ENCODE results near the gene OSBPL9. TPM values are rescaled to one million over a fixed set of nuclear protein-coding genes. Genes with fewer than 3 reads are reported as not detected.

The OSBPL9 gene
- total and polyA plus RNA-seq, 9 of the 15 experiments (the other 6 are each of a cell fraction or from before 2014, with no cell fraction given), result 43.9 to 217 (median 170) TPM

DNA sequence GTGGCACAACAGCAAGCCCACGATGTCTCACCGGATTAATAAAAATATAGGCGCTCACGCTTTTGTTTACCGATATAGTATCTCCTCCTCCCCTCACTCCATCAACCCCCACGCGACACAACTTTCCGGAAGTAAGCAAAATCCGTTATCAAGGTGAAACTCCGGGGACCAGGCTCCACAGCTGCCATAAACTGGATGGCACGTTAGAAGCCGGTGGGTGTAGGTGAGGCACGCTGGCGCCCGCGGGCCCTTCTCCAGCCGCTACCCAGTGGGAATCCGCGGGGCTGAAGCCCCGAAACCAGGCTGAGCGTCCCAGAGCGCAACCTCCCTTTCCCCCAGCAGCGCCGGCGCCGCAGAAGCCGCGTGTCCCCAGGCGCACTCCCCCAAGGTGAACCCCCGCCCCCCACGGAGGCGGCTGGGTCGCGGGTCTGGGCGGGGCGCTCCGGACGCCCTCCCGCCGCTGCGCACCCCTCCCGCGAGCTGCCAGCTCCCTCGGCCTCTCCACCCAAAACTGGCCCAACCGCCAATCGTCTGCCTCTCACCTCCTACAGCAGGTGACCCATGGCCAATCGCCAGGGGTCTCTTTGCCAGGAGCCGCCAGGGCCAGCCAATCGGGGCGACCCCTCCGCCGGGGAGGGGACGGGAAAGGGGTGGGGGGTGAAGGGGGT is 112.4 kb downstream of the OSBPL9 start (continued):
- TF ChIP-seq, protein P1, sequence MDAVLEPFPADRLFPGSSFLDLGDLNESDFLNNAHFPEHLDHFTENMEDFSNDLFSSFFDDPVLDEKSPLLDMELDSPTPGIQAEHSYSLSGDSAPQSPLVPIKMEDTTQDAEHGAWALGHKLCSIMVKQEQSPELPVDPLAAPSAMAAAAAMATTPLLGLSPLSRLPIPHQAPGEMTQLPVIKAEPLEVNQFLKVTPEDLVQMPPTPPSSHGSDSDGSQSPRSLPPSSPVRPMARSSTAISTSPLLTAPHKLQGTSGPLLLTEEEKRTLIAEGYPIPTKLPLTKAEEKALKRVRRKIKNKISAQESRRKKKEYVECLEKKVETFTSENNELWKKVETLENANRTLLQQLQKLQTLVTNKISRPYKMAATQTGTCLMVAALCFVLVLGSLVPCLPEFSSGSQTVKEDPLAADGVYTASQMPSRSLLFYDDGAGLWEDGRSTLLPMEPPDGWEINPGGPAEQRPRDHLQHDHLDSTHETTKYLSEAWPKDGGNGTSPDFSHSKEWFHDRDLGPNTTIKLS (IDR thresholded peaks at IDR 0.05; ENCODE audit: borderline replicate concordance, low read depth), result peak; percentile 55; the same call in 1 of the 2 replicates
- TF ChIP-seq NFRKB (IDR thresholded peaks at IDR 0.05; ENCODE audit: low read depth), result no peak; the same call in none of the 2 replicates
- TF ChIP-seq ZNF143 (CRISPR knock-in tag; IDR thresholded peaks at IDR 0.05), result peak; percentile 30; the same call in 1 of the 2 replicates
- no peak for TF ChIP-seq KHSRP (IDR thresholded peaks at IDR 0.05)
- TF ChIP-seq NCOA2 (IDR thresholded peaks at IDR 0.05; ENCODE audit: partially characterized antibody in 2 of 2), result no peak
- no peak for TF ChIP-seq CBX8 (IDR thresholded peaks at IDR 0.05; ENCODE audit: borderline replicate concordance, extremely low read depth, low read depth, low read length, poor library complexity, severe bottlenecking)
- TF ChIP-seq, protein P2, sequence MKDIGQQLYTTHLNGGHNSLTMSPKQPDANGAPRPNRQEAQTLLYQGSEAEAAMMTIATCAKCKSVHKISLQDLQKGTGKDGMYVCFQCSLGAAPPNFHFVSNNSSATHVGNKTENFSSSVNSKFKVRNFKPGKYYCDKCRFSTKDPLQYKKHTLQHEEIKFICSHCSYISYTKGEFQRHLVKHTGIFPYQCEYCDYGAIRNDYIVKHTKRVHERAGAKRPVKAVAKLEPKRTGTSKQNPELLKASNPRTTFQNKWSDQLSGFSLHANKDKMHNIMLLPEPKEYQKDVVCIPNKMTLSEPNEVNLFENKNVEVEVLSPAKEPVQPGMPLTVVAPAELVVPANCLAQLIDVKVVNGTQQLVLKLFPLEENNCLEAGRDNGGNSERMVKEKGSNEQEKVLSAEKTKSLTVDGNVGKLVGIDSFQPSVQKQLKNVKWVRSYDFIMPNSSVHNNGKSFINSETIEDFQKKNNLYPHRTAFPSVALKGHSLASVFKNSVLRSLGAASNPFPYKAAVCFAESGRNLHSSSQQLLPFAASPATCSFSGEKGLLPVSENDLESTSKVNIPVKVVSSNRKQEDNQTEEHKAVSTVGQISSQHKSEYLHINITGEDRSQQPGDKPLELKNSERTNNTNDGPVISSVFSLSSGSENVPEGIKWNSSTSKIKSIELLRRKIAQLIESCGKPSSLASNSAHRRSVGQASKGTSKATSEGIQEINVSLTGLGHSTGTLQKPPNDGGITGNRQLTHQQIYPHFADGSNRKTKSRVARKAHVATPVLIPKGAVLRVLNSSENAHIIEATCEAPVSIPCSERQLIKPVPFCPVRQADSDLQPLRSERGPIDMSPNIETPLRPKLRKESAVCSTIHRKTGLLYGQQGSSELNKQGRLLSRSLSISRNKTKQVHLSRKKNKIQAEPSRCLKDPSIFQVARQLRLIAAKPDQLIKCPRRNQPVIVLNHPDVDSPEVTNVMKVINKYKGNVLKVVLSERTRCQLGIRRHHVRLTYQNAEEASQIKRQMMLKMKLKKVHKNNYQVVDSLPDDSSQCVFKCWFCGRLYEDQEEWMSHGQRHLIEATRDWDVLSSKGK (CRISPR knock-in tag; IDR thresholded peaks at IDR 0.05), result no peak
- TF ChIP-seq NR2C2 (CRISPR knock-in tag; IDR thresholded peaks at IDR 0.05), result no peak
- TF ChIP-seq NR2C2 (tag; IDR thresholded peaks at IDR 0.05), result peak; percentile 93
- no peak for TF ChIP-seq ZNF408 (CRISPR knock-in tag; IDR thresholded peaks at IDR 0.05; ENCODE audit: low read depth)
- TF ChIP-seq SMARCB1 (IDR thresholded peaks at IDR 0.05; ENCODE audit: insufficient read length, low read depth), result no peak
- TF ChIP-seq, protein P3, sequence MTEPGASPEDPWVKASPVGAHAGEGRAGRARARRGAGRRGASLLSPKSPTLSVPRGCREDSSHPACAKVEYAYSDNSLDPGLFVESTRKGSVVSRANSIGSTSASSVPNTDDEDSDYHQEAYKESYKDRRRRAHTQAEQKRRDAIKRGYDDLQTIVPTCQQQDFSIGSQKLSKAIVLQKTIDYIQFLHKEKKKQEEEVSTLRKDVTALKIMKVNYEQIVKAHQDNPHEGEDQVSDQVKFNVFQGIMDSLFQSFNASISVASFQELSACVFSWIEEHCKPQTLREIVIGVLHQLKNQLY (CRISPR knock-in tag; conservative IDR thresholded peaks at IDR 0.05), result no peak
- TF ChIP-seq ZNF785 (CRISPR knock-in tag; IDR thresholded peaks at IDR 0.05), result no peak
- no peak for TF ChIP-seq KAT8 (IDR thresholded peaks at IDR 0.05; ENCODE audit: low read depth)
- TF ChIP-seq, protein P4, sequence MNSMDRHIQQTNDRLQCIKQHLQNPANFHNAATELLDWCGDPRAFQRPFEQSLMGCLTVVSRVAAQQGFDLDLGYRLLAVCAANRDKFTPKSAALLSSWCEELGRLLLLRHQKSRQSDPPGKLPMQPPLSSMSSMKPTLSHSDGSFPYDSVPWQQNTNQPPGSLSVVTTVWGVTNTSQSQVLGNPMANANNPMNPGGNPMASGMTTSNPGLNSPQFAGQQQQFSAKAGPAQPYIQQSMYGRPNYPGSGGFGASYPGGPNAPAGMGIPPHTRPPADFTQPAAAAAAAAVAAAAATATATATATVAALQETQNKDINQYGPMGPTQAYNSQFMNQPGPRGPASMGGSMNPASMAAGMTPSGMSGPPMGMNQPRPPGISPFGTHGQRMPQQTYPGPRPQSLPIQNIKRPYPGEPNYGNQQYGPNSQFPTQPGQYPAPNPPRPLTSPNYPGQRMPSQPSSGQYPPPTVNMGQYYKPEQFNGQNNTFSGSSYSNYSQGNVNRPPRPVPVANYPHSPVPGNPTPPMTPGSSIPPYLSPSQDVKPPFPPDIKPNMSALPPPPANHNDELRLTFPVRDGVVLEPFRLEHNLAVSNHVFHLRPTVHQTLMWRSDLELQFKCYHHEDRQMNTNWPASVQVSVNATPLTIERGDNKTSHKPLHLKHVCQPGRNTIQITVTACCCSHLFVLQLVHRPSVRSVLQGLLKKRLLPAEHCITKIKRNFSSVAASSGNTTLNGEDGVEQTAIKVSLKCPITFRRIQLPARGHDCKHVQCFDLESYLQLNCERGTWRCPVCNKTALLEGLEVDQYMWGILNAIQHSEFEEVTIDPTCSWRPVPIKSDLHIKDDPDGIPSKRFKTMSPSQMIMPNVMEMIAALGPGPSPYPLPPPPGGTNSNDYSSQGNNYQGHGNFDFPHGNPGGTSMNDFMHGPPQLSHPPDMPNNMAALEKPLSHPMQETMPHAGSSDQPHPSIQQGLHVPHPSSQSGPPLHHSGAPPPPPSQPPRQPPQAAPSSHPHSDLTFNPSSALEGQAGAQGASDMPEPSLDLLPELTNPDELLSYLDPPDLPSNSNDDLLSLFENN (IDR thresholded peaks at IDR 0.05; ENCODE audit: low read depth in 2 of 2, low read length in 2 of 2), result peak in 1 of 2 experiments; percentile 57; a peak in 2 of 4 replicates
- TF ChIP-seq ZNF75A (CRISPR knock-in tag; IDR thresholded peaks at IDR 0.05), result 0 out of 2 replicates have a peak, but pooled peaks have one; percentile 10
